Measurements from ENCODE around the gene PSMB8. TPM values are rescaled to one million over a fixed set of nuclear protein-coding genes. Genes with fewer than 3 reads are reported as not detected.
"Not testable (repeated sequence)": the region's sequence is repeated elsewhere in the genome, so short reads cannot be mapped to it uniquely, and the experiment has no call there.

The PSMB8 gene
- total RNA-seq, result 100 to 1,000 TPM; 350 to 370 TPM

DNA sequence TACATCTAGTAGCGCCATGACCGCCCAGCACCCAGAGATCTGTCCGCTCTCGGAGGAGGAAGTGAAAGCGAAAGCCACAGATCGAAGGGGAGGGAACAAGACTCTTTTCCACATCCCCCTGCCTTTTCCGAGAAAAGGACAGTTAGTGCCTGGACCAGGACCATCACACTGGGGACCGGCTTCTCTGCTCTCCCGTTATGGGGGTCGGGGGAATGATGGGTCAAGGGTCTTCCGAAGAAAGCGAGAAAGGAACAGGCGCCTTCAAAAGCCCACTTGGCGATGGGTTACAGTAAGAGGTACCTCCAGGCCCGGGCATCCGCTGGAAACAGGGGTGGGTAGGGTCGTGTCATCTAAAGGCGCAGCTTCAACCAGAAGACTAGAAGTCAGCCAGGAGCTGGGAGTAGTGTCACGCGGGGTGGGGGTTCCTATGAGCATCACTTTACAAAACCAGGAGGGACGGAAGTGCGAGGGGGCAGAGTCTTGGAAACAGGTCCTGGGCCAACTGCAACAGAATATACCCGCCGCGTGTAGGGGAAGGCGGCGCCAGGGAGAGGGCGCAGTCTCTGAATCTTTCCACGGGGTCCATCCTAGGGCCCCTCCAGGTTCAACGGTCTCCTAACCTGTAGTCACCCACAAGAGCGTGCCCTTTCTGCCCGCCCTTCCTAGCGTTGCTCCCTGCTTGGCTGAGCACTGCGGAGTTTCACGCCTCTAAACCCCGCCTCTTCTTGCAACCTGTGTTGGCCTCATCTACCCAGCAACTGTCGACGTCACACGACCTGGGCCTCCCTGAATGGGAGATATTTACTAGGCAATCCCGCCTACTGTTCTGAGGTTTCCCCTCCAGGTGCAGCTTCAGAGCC, at the start of gene PSMB8:
PSMB8 (minus strand) TSS at position 69 of the 860 bp plus-strand sequence; CDS start at position 18, 51 bp downstream.
- DNase-seq, result peak; percentile 99
- Mint-ChIP-seq H3K9me3 (no peaks in the 10 kb centered on the region), H3K27ac (peak within 1 kb of the TSS; percentile 100), H3K4me3 (peak within 1 kb of the TSS; percentile 97), H3K36me3 (peaks cover 90% of the 10 kb centered on the region), H3K27me3 (no peaks in the 10 kb centered on the region), H3K4me1 (ENCODE audit: low read depth) (peaks cover 63% of the 10 kb centered on the region)
- CTCF ChIA-PET, result interaction anchor here (0.8 to 11.9 kb wide), 6 partner anchors 18 to 140 kb away, joined by 3 to 917 read pairs (median 7); partner anchors contain the start of genes HLA-DMA, PSMB9 and TAP1
- POLR2A ChIA-PET, result interaction anchor here (0.6 to 9.8 kb wide), 15 partner anchors 10 to 1105 kb away, joined by 3 to 313 read pairs (median 3); partner anchors contain the start of genes BRD2, MSH5, PSMB9 and TAP1
- intact Hi-C loops (cut with micrococcal nuclease), result loop anchor here (1.0 to 5.0 kb wide), 6 partner anchors 9 to 1107 kb away; partner anchors contain the start of genes CLIC1, CUTA, RING1 and RPS18

- POLR2A ChIA-PET, result no interaction called here
- Mint-ChIP-seq H3K9me3 (no peaks in the 10 kb centered on the region), H3K36me3 (peaks cover 1% of the 10 kb centered on the region), H3K27ac (no peak overlapping the region), H3K4me3 (no peak overlapping the region), H3K27me3 (no peaks in the 10 kb centered on the region), H3K4me1 (ENCODE audit: low read depth) (peaks cover 15% of the 10 kb centered on the region)
- no peak for DNase-seq
- intact Hi-C loops (cut with micrococcal nuclease), result loop anchor here (5.0 kb wide), 1 partner anchor 51 kb away; the partner anchor contains the start of gene HLA-DMB
- CTCF ChIA-PET, result interaction anchor here (0.8 to 5.7 kb wide), 4 partner anchors 43 to 94 kb away, joined by 4 to 57 read pairs (median 10); partner anchors contain the start of gene TAP2
Measured at GRCh38 chr6:32890831-32891230, 47.0 kb upstream of the PSMB8 start.

GRCh38 chr6:32889533-32889932, 45.7 kb upstream of the PSMB8 start:
- DNase-seq, result no peak
- no peaks in the 10 kb centered on the region for H3K27me3 Mint-ChIP-seq
- no peak overlapping the region for H3K27ac Mint-ChIP-seq
- H3K36me3 Mint-ChIP-seq, result no peaks in the 10 kb centered on the region
- peaks cover 6% of the 10 kb centered on the region for H3K4me1 Mint-ChIP-seq (ENCODE audit: low read depth)
- intact Hi-C loops (cut with micrococcal nuclease), result no loop called here
- ChIA-PET CTCF (interaction anchor here (1.3 to 5.8 kb wide), 3 partner anchors 44 to 95 kb away, joined by 5 to 53 read pairs (median 14); partner anchors contain the start of gene HLA-DMA), POLR2A (no interaction called here)
- H3K4me3 Mint-ChIP-seq, result no peak overlapping the region
- no peaks in the 10 kb centered on the region for H3K9me3 Mint-ChIP-seq

DNA sequence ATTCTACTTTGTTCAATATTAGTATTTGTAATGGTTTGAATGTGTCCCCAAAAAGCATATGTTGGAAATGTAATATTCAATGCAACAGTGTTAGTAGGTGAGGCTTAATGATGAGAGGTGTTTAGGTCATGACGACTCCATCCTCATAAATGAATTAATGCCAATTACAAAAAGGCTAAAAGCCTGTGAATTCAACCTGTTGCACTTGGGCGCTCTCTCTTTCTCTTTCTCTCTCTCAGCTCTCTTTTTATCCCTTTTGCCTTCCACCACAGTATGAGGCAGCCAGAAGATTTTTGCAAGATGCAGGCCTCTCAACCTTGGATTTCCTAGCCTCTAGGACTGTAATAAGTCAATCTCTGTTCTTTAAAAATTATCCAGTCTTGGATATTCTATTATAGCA, 44.7 kb upstream of the PSMB8 start:
- H3K4me1 Mint-ChIP-seq (ENCODE audit: low read depth), result no peaks in the 10 kb centered on the region
- H3K27ac Mint-ChIP-seq, result no peak overlapping the region
- ChIA-PET POLR2A (no interaction called here), CTCF (interaction anchor here (1.2 to 5.8 kb wide), 3 partner anchors 45 to 96 kb away, joined by 5 to 53 read pairs (median 15); partner anchors contain the start of gene HLA-DMA)
- no peaks in the 10 kb centered on the region for H3K9me3 Mint-ChIP-seq
- H3K27me3 Mint-ChIP-seq, result no peaks in the 10 kb centered on the region
- no peak for DNase-seq
- H3K36me3 Mint-ChIP-seq, result no peaks in the 10 kb centered on the region
- intact Hi-C loops (cut with micrococcal nuclease), result no loop called here
- H3K4me3 Mint-ChIP-seq, result no peak overlapping the region

DNA sequence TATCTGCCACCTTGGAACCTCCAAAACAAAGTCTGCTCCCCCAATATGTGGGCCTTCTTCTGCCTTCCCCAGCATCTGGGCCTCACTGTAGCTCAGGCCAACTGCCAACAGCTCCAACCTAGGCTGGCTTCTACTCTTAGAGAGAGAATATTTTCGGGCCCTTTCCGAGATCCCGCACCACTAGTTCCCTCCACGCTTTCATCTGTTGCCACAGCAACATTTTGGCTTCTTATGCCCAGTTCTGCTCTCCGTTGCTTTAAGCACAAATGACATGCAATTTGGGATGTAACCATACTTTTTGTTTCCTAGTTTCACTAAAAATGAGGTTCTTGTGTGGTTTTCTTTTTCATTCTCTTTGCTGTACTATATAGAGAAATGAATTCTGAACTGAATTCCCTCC, 43.8 kb upstream of the PSMB8 start:
- no peak for DNase-seq
- Mint-ChIP-seq H3K27me3 (no peaks in the 10 kb centered on the region), H3K4me3 (no peak overlapping the region), H3K27ac (no peak overlapping the region), H3K9me3 (no peaks in the 10 kb centered on the region), H3K36me3 (no peaks in the 10 kb centered on the region), H3K4me1 (ENCODE audit: low read depth) (peaks cover 6% of the 10 kb centered on the region)
- POLR2A ChIA-PET, result no interaction called here
- intact Hi-C loops (cut with micrococcal nuclease), result no loop called here
- CTCF ChIA-PET, result interaction anchor here (1.2 to 5.8 kb wide), 4 partner anchors 46 to 98 kb away, joined by 5 to 108 read pairs (median 34); partner anchors contain the start of gene HLA-DMA

DNA sequence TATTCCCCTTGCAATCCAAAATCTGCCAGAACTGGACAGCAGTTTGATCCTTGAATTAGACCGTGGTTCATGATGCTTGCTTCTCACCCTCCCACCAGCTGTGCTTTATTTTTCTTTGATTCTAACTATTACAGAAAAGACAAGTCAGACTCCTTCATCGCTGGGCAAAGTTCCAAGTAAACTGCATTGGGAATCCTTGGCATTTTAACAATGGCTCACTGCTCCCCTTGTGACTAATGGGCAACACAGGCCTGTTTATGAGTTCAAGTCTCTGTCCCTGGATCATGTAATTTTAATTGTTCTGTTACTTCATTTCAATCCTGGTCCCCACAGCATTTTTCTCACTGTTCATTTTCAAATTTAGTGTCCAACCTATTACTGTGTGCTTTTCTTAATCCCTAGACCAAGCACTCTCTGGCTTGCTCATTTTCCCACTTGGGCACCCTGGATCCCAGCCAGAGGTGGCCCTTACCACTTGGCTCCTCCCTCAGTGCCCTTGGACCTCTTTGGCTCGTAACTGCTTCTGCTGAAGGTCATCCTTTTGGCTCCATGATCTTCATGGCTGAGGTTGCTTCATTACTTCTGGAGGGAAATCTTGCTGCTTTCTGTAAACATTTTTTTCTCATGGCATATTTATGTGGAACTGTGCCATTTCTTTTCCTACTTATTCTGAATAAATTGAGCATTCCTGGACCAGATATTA, 43.0 kb upstream of the PSMB8 start:
- intact Hi-C loops (cut with micrococcal nuclease), result no loop called here
- Mint-ChIP-seq H3K9me3 (no peaks in the 10 kb centered on the region), H3K27me3 (no peaks in the 10 kb centered on the region), H3K4me1 (ENCODE audit: low read depth) (peaks cover 9% of the 10 kb centered on the region), H3K36me3 (no peaks in the 10 kb centered on the region), H3K27ac (no peak overlapping the region), H3K4me3 (no peak overlapping the region)
- ChIA-PET POLR2A (interaction anchor here (1.1 kb wide), 1 partner anchor 85 kb away, joined by 4 read pairs; no protein-coding TSS in a partner anchor), CTCF (interaction anchor here (1.0 to 5.8 kb wide), 16 partner anchors 8 to 133 kb away, joined by 3 to 108 read pairs (median 6); partner anchors contain the start of genes BRD2, HLA-DMA and TAP2)
- DNase-seq, result no peak

GRCh38 chr6:32885698-32886286, 41.9 kb upstream of the PSMB8 start:
- DNase-seq, result no peak
- ChIA-PET CTCF (interaction anchor here (0.7 to 5.8 kb wide), 31 partner anchors 9 to 134 kb away, joined by 3 to 108 read pairs (median 4); partner anchors contain the start of genes BRD2, HLA-DMA, HLA-DMB and TAP2), POLR2A (interaction anchor here (1.1 kb wide), 1 partner anchor 86 kb away, joined by 4 read pairs; no protein-coding TSS in a partner anchor)
- Mint-ChIP-seq H3K27me3 (no peaks in the 10 kb centered on the region), H3K4me3 (no peak overlapping the region), H3K36me3 (no peaks in the 10 kb centered on the region), H3K27ac (no peak overlapping the region), H3K9me3 (no peaks in the 10 kb centered on the region), H3K4me1 (ENCODE audit: low read depth) (peaks cover 11% of the 10 kb centered on the region)
- intact Hi-C loops (cut with micrococcal nuclease), result loop anchor here (1.0 to 2.0 kb wide), 2 partner anchors 67 to 99 kb away; partner anchors contain the start of gene HLA-DMA

GRCh38 chr6:32883789-32884188, 39.9 kb upstream of the PSMB8 start:
- intact Hi-C loops (cut with micrococcal nuclease), result loop anchor here (2.0 kb wide), 1 partner anchor 69 kb away; the partner anchor contains the start of gene HLA-DMA
- H3K4me1 Mint-ChIP-seq (ENCODE audit: low read depth), result peaks cover 11% of the 10 kb centered on the region
- ChIA-PET POLR2A (no interaction called here), CTCF (interaction anchor here (0.9 to 1.5 kb wide), 3 partner anchors 11 to 101 kb away, joined by 3 to 5 read pairs (median 4); partner anchors contain the start of gene HLA-DMA)
- no peak overlapping the region for H3K4me3 Mint-ChIP-seq
- H3K27me3 Mint-ChIP-seq, result no peaks in the 10 kb centered on the region
- DNase-seq, result no peak
- H3K36me3 Mint-ChIP-seq, result peaks cover 6% of the 10 kb centered on the region
- H3K9me3 Mint-ChIP-seq, result no peaks in the 10 kb centered on the region
- H3K27ac Mint-ChIP-seq, result no peak overlapping the region

- peaks cover 11% of the 10 kb centered on the region for H3K4me1 Mint-ChIP-seq (ENCODE audit: low read depth)
- H3K27ac Mint-ChIP-seq, result no peak overlapping the region
- intact Hi-C loops (cut with micrococcal nuclease), result no loop called here
- no peak overlapping the region for H3K4me3 Mint-ChIP-seq
- ChIA-PET CTCF (interaction anchor here (1.0 to 1.9 kb wide), 8 partner anchors 12 to 102 kb away, joined by 3 to 9 read pairs (median 5); partner anchors contain the start of genes HLA-DMA and TAP2), POLR2A (no interaction called here)
- H3K36me3 Mint-ChIP-seq, result peaks cover 6% of the 10 kb centered on the region
- no peaks in the 10 kb centered on the region for H3K9me3 Mint-ChIP-seq
- H3K27me3 Mint-ChIP-seq, result no peaks in the 10 kb centered on the region
- no peak for DNase-seq
Measured at GRCh38 chr6:32882879-32883250, 39.0 kb upstream of the PSMB8 start.

DNA sequence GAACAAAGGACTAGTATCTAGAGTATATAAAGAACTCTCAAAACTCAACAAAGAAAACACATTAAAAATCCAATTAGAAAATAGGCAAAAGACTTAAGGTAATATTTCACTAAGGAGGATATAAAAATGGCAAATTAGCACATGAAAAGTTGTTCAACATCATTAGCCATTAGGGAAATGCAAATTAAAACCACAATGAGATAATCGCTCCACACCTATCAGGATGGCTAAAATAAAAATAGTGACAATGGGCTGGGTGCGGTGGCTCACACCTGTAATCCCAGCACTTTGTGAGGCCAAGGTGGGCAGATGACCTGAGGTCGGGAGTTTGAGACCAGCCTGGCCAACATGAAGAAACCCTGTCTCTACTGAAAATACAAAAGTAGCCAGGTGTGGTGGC, 37.1 kb upstream of the PSMB8 start:
- H3K27me3 Mint-ChIP-seq; H3K4me3 Mint-ChIP-seq; DNase-seq; H3K9me3 Mint-ChIP-seq; H3K36me3 Mint-ChIP-seq; H3K27ac Mint-ChIP-seq; intact Hi-C loops (cut with micrococcal nuclease): not testable (repeated sequence)
- H3K4me1 Mint-ChIP-seq (ENCODE audit: low read depth), result peaks cover 17% of the 10 kb centered on the region
- CTCF ChIA-PET, result interaction anchor here (0.7 to 5.1 kb wide), 3 partner anchors 13 to 104 kb away, joined by 5 to 33 read pairs (median 20); no protein-coding TSS in a partner anchor
- POLR2A ChIA-PET, result interaction anchor here (0.7 kb wide), 1 partner anchor 36 kb away, joined by 5 read pairs; no protein-coding TSS in a partner anchor

DNA sequence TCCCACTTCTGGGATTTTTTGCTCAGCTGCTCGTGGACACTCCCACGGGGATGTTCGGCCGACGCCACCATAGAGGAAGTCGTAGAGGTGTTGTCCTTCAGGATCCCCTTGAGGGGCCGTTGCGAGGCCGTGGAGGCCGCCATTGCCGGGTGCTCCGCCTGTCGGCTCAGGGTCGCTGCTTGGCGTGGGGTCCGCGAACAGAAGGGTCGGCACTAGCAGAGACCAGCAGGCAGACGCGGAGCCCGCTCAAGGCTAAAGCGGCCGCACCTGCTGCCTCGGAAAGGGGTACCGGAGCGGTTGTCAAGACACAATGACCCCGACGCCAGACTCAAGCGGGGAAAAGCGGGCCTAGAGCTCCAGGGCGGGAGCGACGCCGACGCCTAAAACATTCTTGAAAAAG, 35.8 kb upstream of the PSMB8 start:
- Mint-ChIP-seq H3K9me3 (no peaks in the 10 kb centered on the region), H3K27me3 (no peaks in the 10 kb centered on the region), H3K4me1 (ENCODE audit: low read depth) (peaks cover 17% of the 10 kb centered on the region), H3K27ac (no peak overlapping the region), H3K36me3 (peaks cover 6% of the 10 kb centered on the region), H3K4me3 (no peak overlapping the region)
- DNase-seq, result no peak
- ChIA-PET CTCF (interaction anchor here (1.4 to 5.1 kb wide), 4 partner anchors 11 to 105 kb away, joined by 5 to 33 read pairs (median 19); partner anchors contain the start of gene TAP2), POLR2A (no interaction called here)
- intact Hi-C loops (cut with micrococcal nuclease), result no loop called here
